ENCODE results near the gene NUP133. TPM values are rescaled to one million over a fixed set of nuclear protein-coding genes. Genes with fewer than 3 reads are reported as not detected.
A peak's percentile ranks its signal among the peaks of the same experiment; 100 is the strongest.

NUP133 gene
- 10 to 100 TPM; 36.2 to 57.6 TPM for total RNA-seq
- 10 to 100 TPM; 12.9 to 14.4 TPM for polyA plus RNA-seq
- long read RNA-seq, donor 1, full-length matches to known transcripts, result 6 of 11 reads
- long read RNA-seq, donor 1, partial matches to known transcripts, result 5 of 11 reads
- long read RNA-seq, donor 1, other reads (novel, unspliced or antisense), result 0 of 11 reads
- long read RNA-seq, donor 2, result 0 reads
- long read RNA-seq, donor 3, partial matches to known transcripts, result 0 of 1 reads
- long read RNA-seq, donor 3, other reads (novel, unspliced or antisense), result 0 of 1 reads
- long read RNA-seq, donor 4, result 0 reads
- long read RNA-seq, donor 5, full-length matches to known transcripts, result 4 of 12 reads
- long read RNA-seq, donor 5, partial matches to known transcripts, result 8 of 12 reads
- long read RNA-seq, donor 5, other reads (novel, unspliced or antisense), result 0 of 12 reads

- no peak for TF ChIP-seq CTCF (IDR thresholded peaks at IDR 0.05; ENCODE audit: control extremely low read depth, extremely low read depth)
- Histone ChIP-seq H3K9me3 (ENCODE audit: control insufficient read depth in 4 of 4, insufficient read depth in 3 of 4, low read length in 3 of 4) (no peaks in the 10 kb centered on the region), H3K36me3 (ENCODE audit: control insufficient read depth in 4 of 4, insufficient read depth in 4 of 4, low read length in 4 of 4) (peaks cover 0 to 8% (median 2%) of the 10 kb centered on the region in 4 donors), H3K4me1 (ENCODE audit: control insufficient read depth in 5 of 5, insufficient read depth in 5 of 5, low read length in 5 of 5) (peaks cover 0 to 18% (median 6%) of the 10 kb centered on the region in 5 donors), H3K27me3 (ENCODE audit: control insufficient read depth in 3 of 3, insufficient read depth in 3 of 3, low read length in 2 of 3) (no peaks in the 10 kb centered on the region), H3K27ac (ENCODE audit: low read depth in 1 of 2, low read length in 1 of 2) (peak within 1 kb of the TSS; percentile 95 to 99), H3K9ac (ENCODE audit: insufficient read depth in 1 of 2, low read length in 2 of 2) (peak within 1 kb of the TSS; percentile 93 to 99), H3K4me3 (peak within 1 kb of the TSS; percentile 99)
- DNase-seq (peak; percentile 99 to 100 (median 99)), ATAC-seq (ENCODE audit: insufficient read depth, low FRiP score) (peak; percentile 97)
- WGBS, 2 donors, result 0 to 1% methylated on average over 58 to 65 of the region's 65 CpGs
Observed at GRCh38 chr1:229507951-229508822, at the start of gene NUP133. Gene NUP133, minus strand, starts transcription at chr1:229508341. Its CDS starts 92 bp downstream, at chr1:229508249.

- Histone ChIP-seq H3K27ac (ENCODE audit: low read depth in 1 of 2, low read length in 1 of 2) (peak overlapping the region; percentile 94 to 97), H3K9me3 (ENCODE audit: control insufficient read depth in 4 of 4, insufficient read depth in 3 of 4, low read length in 3 of 4) (no peaks in the 10 kb centered on the region), H3K27me3 (ENCODE audit: control insufficient read depth in 3 of 3, insufficient read depth in 3 of 3, low read length in 2 of 3) (no peaks in the 10 kb centered on the region), H3K9ac (ENCODE audit: insufficient read depth in 1 of 2, low read length in 2 of 2) (peak overlapping the region; percentile 11 to 73), H3K36me3 (ENCODE audit: control insufficient read depth in 4 of 4, insufficient read depth in 4 of 4, low read length in 4 of 4) (no peaks in the 10 kb centered on the region), H3K4me1 (ENCODE audit: control insufficient read depth in 5 of 5, insufficient read depth in 5 of 5, low read length in 5 of 5) (peaks cover 4 to 16% (median 11%) of the 10 kb centered on the region in 5 donors), H3K4me3 (peak overlapping the region; percentile 84)
- ATAC-seq (ENCODE audit: insufficient read depth, low FRiP score), result no peak
- no peak for TF ChIP-seq CTCF (IDR thresholded peaks at IDR 0.05; ENCODE audit: control extremely low read depth, extremely low read depth)
- WGBS, 2 donors, result 29 to 31% methylated on average over 5 of the region's 5 CpGs
- peak in 2 of 3 donors; percentile 29 to 32 for DNase-seq
Observed at GRCh38 chr1:229557200-229557850, 49.2 kb upstream of the NUP133 start.

GRCh38 chr1:229554886-229555621 is 46.9 kb upstream of the NUP133 start:
- Histone ChIP-seq H3K9me3 (ENCODE audit: control insufficient read depth in 4 of 4, insufficient read depth in 3 of 4, low read length in 3 of 4) (no peaks in the 10 kb centered on the region), H3K9ac (ENCODE audit: insufficient read depth in 1 of 2, low read length in 2 of 2) (no peak overlapping the region), H3K4me1 (ENCODE audit: control insufficient read depth in 5 of 5, insufficient read depth in 5 of 5, low read length in 5 of 5) (peaks cover 6 to 16% (median 11%) of the 10 kb centered on the region in 5 donors), H3K27ac (ENCODE audit: low read depth in 1 of 2, low read length in 1 of 2) (no peak overlapping the region), H3K27me3 (ENCODE audit: control insufficient read depth in 3 of 3, insufficient read depth in 3 of 3, low read length in 2 of 3) (no peaks in the 10 kb centered on the region), H3K36me3 (ENCODE audit: control insufficient read depth in 4 of 4, insufficient read depth in 4 of 4, low read length in 4 of 4) (no peaks in the 10 kb centered on the region), H3K4me3 (no peak overlapping the region)
- no peak for ATAC-seq (ENCODE audit: insufficient read depth, low FRiP score)
- WGBS, 2 donors, result 79 to 84% methylated on average over 10 of the region's 10 CpGs
- DNase-seq, result no peak
- TF ChIP-seq CTCF (IDR thresholded peaks at IDR 0.05; ENCODE audit: control extremely low read depth, extremely low read depth), result no peak
